ENCODE results near the gene PTPRM.

- no peak for TF ChIP-seq CTCF (IDR thresholded peaks at IDR 0.05; ENCODE audit: poor library complexity, severe bottlenecking)
- TF ChIP-seq POLR2AphosphoS5 (IDR thresholded peaks at IDR 0.05) = no peak
Observed at GRCh38 chr18:7596147-7596546, 29.0 kb downstream of the PTPRM start.
